Liver (tissue), 4 donors: ENCODE measurements around the gene SLMAP. TPM values are rescaled to one million over a fixed set of nuclear protein-coding genes. Genes with fewer than 3 reads are reported as not detected.

Source experiments
- polyA plus RNA-seq, 2 donors: library from polyadenylated mRNA; stranded (reverse) in 1 of 2; unstranded in 1 of 2; fragments of 200-250 nt in 1 of 2; fragments of >200 nt in 1 of 2; fragmentation: Nextera tagmentation in 1 of 2; extraction: Ambion mirVana in 1 of 2; gene quantifications; one replicate each; pipeline versions ENCODE4 v1.2.1 to v1.2.3, GENCODE V29; 2013 to 2015
- total RNA-seq, 2 donors: library from RNA; depleted of rRNA; stranded (reverse); fragments of >200 nt; gene quantifications; one replicate each; pipeline ENCODE4 v1.2.3, GENCODE V29; 2014
- donor health status: healthy.
- donor health status: healthy.
- donor health status: healthy.

SLMAP gene
- total and polyA plus RNA-seq, 4 donors, result 10.2 to 37.8 (median 19.4) TPM

Other genes with a start within 250 kb of the SLMAP start
- gene DNAH12, start 212.0 kb upstream of the SLMAP start, total RNA-seq, result under 1 TPM; 0.05 to 0.08 TPM
- under 1 TPM in 1 of 2 donors, not detected in 1; 0.08 TPM for gene DNAH12, start 212.0 kb upstream of the SLMAP start, polyA plus RNA-seq
- 10 to 100 TPM; 13.1 to 17.8 TPM for gene PDE12, start 200.0 kb upstream of the SLMAP start, total RNA-seq
- gene PDE12, start 200.0 kb upstream of the SLMAP start, polyA plus RNA-seq, result 1 to 10 TPM; 4.8 to 9.9 TPM
- gene ARF4, start 159.0 kb upstream of the SLMAP start, total RNA-seq, result 10 to 100 TPM; 90.0 to 93.2 TPM
- 100 to 1,000 TPM; 119 to 143 TPM for gene ARF4, start 159.0 kb upstream of the SLMAP start, polyA plus RNA-seq
- 10 to 100 TPM; 11.6 to 12.2 TPM for gene DENND6A, start 63.2 kb upstream of the SLMAP start, total RNA-seq
- 1 to 10 TPM; 3.1 to 4.5 TPM for gene DENND6A, start 63.2 kb upstream of the SLMAP start, polyA plus RNA-seq